KMS-11 (cell line): ENCODE results near the gene E2F4.

Experiments used
- H2AFZ ChIP-seq: fragments of 200-600 bp; sonication (generic); 2 replicates; pipeline ENCODE4 v1.6.1; 2016; ENCODE audit warnings: antibody characterized with exemption, mixed run types, low read depth
- H3K27ac ChIP-seq: fragments of 200-600 bp; sonication (generic); 2 replicates; pipeline ENCODE4 v1.6.1; 2016; ENCODE audit warnings: mild to moderate bottlenecking, mixed run types
- H3K27me3 ChIP-seq: fragments of 200-600 bp; sonication (generic); 2 replicates; pipeline ENCODE4 v1.6.1; 2017; ENCODE audit warnings: mild to moderate bottlenecking, low read depth, mixed run types, moderate library complexity; ENCODE audit not compliant: insufficient read depth
- H3K36me3 ChIP-seq: fragments of 200-600 bp; sonication (generic); 2 replicates; pipeline ENCODE4 v1.6.1; 2017; ENCODE audit warnings: mild to moderate bottlenecking, mixed run types; ENCODE audit not compliant: insufficient read depth
- H3K4me1 ChIP-seq: fragments of 200-600 bp; sonication (generic); 2 replicates; pipeline ENCODE4 v1.6.1; 2016; ENCODE audit warnings: mild to moderate bottlenecking, low read depth, mixed run types; ENCODE audit not compliant: poor library complexity, severe bottlenecking
- H3K4me2 ChIP-seq: fragments of 200-600 bp; sonication (generic); 2 replicates; pipeline ENCODE4 v1.7.0; 2016; ENCODE audit warnings: mild to moderate bottlenecking, mixed run types
- H3K4me3 ChIP-seq: fragments of 200-600 bp; sonication (generic); IDR thresholded peaks from 2 replicates; pipeline ENCODE4 v1.6.1; 2017; ENCODE audit warnings: low read depth, low read length, mixed read lengths; ENCODE audit not compliant: insufficient read depth
- H3K79me2 ChIP-seq: fragments of 200-600 bp; sonication (generic); 2 replicates; pipeline ENCODE4 v1.6.1; 2016; ENCODE audit warnings: low read depth, mixed run types; ENCODE audit not compliant: insufficient read depth
- H3K9ac ChIP-seq: fragments of 200-600 bp; sonication (generic); 2 replicates; pipeline ENCODE4 v1.6.1; 2016; ENCODE audit warnings: mild to moderate bottlenecking, mixed run types
- H4K20me1 ChIP-seq: fragments of 200-600 bp; sonication (generic); 2 replicates; pipeline ENCODE4 v1.6.1; 2016; ENCODE audit warnings: mild to moderate bottlenecking, mixed run types; ENCODE audit not compliant: insufficient read depth
- TF ChIP-seq, protein P1 (sequence below): fragments of 200-600 bp; sonication (generic); conservative IDR thresholded peaks from 2 replicates; pipeline ENCODE4 v1.6.1; 2017; ENCODE audit warnings: low read depth, mild to moderate bottlenecking, antibody characterized with exemption, low read length, moderate library complexity, mixed read lengths

E2F4 gene

DNA sequence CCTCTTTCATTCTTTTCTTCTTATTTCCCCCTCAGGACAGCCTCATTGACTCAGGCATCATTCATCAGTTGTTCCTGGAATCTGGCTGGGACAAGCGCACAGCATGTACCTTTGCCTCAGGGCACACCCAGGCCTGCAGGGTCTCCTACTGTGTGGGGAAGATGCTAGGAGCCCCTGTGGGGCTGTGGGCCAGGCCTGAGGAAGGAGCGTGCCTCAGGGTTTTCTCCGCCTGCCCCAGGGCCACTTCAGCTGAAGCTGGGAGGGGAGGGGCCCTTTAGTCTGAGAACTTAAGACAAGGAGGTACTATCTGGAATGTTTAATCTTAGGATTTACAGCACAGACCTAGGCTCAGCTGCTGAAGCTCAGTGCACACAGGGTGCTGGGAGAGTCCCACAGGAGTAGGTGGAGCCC is 14.9 kb downstream of the E2F4 start:
- H4K20me1 ChIP-seq, result no peaks in the 10 kb centered on the region
- no peaks in the 10 kb centered on the region for H3K79me2 ChIP-seq
- H3K27ac ChIP-seq, result no peak overlapping the region
- H3K4me1 ChIP-seq, result no peaks in the 10 kb centered on the region
- no peaks in the 10 kb centered on the region for H3K27me3 ChIP-seq
- TF ChIP-seq, protein P1, sequence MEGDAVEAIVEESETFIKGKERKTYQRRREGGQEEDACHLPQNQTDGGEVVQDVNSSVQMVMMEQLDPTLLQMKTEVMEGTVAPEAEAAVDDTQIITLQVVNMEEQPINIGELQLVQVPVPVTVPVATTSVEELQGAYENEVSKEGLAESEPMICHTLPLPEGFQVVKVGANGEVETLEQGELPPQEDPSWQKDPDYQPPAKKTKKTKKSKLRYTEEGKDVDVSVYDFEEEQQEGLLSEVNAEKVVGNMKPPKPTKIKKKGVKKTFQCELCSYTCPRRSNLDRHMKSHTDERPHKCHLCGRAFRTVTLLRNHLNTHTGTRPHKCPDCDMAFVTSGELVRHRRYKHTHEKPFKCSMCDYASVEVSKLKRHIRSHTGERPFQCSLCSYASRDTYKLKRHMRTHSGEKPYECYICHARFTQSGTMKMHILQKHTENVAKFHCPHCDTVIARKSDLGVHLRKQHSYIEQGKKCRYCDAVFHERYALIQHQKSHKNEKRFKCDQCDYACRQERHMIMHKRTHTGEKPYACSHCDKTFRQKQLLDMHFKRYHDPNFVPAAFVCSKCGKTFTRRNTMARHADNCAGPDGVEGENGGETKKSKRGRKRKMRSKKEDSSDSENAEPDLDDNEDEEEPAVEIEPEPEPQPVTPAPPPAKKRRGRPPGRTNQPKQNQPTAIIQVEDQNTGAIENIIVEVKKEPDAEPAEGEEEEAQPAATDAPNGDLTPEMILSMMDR, result no peak
- no peaks in the 10 kb centered on the region for H3K36me3 ChIP-seq
- H2AFZ ChIP-seq, result no peak overlapping the region
- H3K9ac ChIP-seq, result no peak overlapping the region
- H3K4me3 ChIP-seq, result no peak overlapping the region
- H3K4me2 ChIP-seq, result no peak overlapping the region

DNA sequence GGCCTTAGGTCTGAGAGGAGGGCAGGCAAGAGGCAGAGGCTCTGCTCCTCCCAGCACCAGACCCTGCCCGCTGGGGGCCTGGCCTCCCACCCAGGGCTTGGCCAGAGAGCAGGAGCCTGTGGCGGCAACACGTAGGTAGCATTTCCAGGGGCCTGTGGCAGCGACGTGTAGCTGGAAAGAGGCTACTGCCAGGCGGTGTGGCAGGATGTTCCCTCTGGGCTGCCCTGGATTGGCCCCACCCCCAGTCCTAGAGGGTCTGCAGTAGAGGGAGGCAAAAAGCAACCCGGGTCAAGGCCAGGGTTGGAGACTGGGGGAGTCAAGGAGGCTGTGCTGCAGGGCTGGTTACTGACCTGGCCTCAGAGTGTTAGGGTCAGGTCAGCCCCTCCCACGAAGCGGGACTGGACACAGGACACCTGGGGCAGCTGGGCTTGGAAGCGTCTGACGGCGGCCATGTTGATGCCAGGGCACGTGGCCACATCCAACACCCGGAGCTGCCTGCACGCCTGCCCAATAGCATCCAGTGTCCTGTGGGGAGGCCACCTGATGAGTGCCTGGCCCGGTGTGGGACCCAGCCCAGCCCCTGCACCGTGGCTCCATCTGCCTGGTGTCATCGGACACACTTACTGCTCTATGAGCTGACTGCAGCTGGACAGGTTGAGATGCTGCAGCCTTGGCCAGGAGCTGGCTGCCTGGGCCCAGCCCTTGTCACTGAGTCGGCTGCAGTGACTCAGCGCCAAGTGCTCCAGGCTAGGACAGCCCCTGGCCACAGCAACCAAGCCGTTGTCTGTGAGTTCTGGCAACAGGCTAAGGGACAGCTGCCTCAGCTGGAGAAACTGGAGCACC is 15.5 kb downstream of the E2F4 start:
- Histone ChIP-seq H2AFZ (no peak overlapping the region), H3K27me3 (no peaks in the 10 kb centered on the region), H3K4me2 (no peak overlapping the region), H4K20me1 (no peaks in the 10 kb centered on the region), H3K4me1 (no peaks in the 10 kb centered on the region), H3K79me2 (no peaks in the 10 kb centered on the region), H3K36me3 (no peaks in the 10 kb centered on the region), H3K4me3 (no peak overlapping the region), H3K27ac (no peak overlapping the region), H3K9ac (no peak overlapping the region)
- TF ChIP-seq, protein P1, result no peak

DNA sequence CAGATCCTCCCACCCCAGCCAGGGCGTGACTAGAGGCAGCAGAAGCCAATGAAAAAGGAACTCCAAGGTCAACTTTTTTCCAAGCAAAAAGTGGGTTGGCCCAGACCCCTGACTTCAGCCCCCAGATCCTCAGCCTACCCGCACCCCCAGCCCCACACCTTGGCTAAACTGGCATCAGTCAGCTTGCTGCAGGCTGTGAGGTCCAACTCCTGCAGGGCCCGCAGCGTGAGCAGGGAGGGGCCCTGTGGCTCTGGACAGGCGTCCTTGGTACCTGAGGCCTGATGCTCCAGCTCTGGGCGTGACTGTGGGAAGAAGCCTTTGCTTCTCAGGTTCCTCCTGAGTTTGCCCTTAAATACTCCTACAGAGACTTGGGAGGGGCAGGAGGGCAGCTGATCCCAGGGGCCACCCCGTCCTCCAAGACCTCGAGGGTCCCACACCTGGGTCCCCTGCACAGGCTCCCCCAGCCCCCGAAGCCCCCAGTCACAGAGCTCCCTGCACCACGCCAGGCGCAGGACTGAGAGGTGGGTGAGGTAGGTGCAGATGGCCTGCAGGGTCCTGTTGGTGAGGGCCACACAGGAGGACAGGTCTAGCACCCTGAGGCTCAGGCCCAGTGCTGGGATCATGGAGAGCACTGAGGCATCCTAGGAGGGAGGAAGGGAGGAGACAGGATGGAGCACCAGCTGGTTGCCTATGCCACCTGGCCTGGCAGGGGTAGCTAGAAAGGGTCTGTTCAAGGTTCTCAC is 16.4 kb downstream of the E2F4 start:
- Histone ChIP-seq H3K27ac (no peak overlapping the region), H2AFZ (no peak overlapping the region), H3K4me1 (no peaks in the 10 kb centered on the region), H3K27me3 (no peaks in the 10 kb centered on the region), H3K9ac (no peak overlapping the region), H3K79me2 (no peaks in the 10 kb centered on the region), H3K4me2 (no peak overlapping the region), H3K4me3 (no peak overlapping the region), H3K36me3 (no peaks in the 10 kb centered on the region), H4K20me1 (no peaks in the 10 kb centered on the region)
- TF ChIP-seq, protein P1, result no peak

DNA sequence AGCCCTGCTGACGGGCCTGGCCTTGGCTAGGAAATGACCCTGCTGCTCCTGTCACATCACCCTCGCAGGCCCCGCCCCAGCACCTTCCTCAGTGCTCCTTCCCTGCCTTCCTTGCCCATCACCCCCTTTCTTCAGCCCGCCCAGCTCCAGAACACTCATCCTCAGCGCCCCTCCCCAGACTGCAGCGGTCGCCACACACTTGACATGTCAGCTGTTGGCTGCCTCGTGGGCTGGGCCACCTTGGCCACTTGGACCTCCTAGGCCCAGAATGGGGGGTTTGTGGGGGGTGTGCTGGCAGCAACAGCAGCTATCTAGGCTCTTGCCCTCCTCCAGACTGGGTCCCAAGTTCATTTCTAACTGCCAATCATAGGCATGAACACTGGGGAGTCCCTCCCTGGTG is 17.6 kb downstream of the E2F4 start:
- Histone ChIP-seq H3K9ac (no peak overlapping the region), H3K27ac (no peak overlapping the region), H3K4me1 (no peaks in the 10 kb centered on the region), H3K79me2 (no peaks in the 10 kb centered on the region), H3K4me3 (no peak overlapping the region), H2AFZ (no peak overlapping the region), H4K20me1 (no peaks in the 10 kb centered on the region), H3K4me2 (no peak overlapping the region), H3K36me3 (no peaks in the 10 kb centered on the region), H3K27me3 (no peaks in the 10 kb centered on the region)
- TF ChIP-seq, protein P1, result no peak
